GM19099 (cell line): ENCODE results near the gene HPCAL1.
A peak's percentile ranks its signal among the peaks of the same experiment; 100 is the strongest.

ENCODE experiments used
- POLR2A ChIP-seq: IDR thresholded peaks from 3 replicates; pipeline ENCODE4 v1.6.1; 2011; ENCODE audit warnings: low read depth; ENCODE audit not compliant: insufficient read length; ENCODE audit errors: extremely low read depth

The HPCAL1 gene

GRCh38 chr2:10302479-10303180 lies at the start of gene HPCAL1:
Gene HPCAL1 (plus strand): TSS chr2:10302904. CDS start chr2:10419758, 116,854 bp downstream.
- peak; percentile 40 for TF ChIP-seq POLR2A

GRCh38 chr2:10253596-10254372 lies 48.9 kb upstream of the HPCAL1 start:
- TF ChIP-seq POLR2A, result no peak

GRCh38 chr2:10254373-10255188 lies 48.1 kb upstream of the HPCAL1 start:
- no peak for TF ChIP-seq POLR2A

GRCh38 chr2:10255189-10256030 lies 47.3 kb upstream of the HPCAL1 start:
- no peak for TF ChIP-seq POLR2A

DNA sequence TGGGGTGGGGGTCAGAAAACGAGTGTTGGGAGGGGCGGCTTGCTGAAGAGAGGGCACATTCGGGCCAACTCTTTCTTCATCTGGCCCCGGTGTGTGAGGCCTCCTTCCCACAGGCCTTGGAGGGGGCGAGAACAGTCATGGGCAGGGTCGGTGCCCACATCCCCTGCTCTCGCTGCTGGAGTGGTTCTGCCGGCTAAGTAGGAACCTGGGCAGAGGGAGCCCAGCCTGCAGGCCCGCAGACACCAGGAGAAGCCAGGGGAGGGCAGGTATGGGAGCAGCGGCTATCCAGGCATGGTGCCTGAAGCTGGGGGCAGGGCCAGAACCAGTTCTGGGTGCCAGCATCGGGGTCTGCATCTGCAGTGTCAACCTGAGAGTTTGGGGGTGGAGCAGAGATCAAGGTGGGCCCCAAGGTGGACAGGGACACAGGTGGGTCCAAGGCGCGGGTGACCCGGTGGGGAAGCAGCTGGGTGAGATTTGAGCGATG lies 46.6 kb upstream of the HPCAL1 start:
- no peak for TF ChIP-seq POLR2A

- TF ChIP-seq POLR2A, result no peak
These were observed 46.1 kb upstream of the HPCAL1 start for GRCh38 chr2:10256515-10257031.

DNA sequence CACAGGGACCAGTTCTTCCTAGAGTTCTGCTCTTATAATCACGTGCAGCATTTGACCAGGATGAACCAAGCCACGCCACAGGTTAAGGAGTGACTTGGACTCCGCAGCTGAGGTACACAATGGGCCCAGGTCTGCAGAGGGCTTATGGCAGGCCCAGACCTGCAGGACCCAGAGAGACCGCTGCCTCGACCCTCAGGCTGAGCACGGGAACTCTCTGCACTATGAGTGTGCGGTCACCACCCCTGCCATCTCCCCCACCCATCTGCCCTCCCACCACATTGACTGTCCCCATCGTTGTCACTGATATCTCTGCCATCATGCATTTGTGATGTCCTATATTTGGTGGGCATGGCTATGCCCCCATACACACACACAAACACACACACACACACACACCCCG lies 45.7 kb upstream of the HPCAL1 start:
- TF ChIP-seq POLR2A, result no peak

DNA sequence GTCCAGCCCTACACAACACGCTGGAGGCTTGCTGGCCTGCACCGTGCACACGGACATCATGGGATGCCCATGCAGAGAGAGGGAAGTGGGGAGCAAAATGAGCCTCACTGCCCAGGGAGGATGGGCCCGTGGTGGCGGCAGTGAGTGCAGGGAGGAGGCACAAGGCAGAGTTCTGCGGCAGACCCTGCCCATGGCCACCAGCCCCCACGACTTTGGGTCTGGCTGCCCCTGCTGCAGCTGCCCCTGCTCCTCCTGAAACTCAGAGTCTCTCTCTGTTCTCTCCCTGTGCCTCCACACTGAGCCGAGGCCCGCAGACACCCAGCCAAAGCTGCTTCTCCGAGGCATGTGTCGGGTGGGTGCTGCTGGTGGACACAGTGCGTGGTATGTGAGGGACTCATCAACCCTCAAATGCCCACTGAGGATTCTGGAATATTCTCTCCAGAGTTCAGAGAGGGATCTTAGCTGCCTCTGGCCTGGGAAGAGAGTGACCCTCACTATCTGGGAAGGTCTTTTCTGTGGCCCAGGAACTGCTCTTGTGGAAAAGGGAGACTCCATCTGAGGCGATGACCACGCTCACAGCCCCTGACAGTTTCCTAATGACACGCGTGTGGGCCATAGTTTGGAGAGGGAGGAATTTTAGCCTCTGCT lies 45.1 kb upstream of the HPCAL1 start:
- TF ChIP-seq POLR2A, result no peak

DNA sequence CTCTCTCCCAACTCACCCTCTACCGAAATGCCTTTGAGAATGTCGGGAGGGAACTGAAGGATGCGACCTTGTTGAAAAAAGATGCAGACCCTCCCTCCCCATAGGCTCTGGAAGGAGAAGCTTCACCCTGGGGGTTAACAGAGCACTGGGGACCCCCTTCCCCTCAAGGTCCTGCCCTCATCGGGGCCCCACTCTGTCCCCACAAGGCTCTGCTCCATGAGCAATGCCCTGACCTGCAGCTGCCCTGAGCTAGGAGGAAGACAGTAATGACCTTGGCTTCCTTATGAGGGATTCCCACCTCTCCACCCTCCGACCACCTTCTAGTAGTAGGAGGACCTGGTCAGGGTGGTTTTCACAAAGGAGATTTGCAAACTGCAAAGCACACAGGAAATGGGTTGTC lies 44.4 kb upstream of the HPCAL1 start:
- no peak for TF ChIP-seq POLR2A

GRCh38 chr2:10258726-10259125 lies 44.0 kb upstream of the HPCAL1 start:
- TF ChIP-seq POLR2A, result no peak

GRCh38 chr2:10260130-10260529 lies 42.6 kb upstream of the HPCAL1 start:
- no peak for TF ChIP-seq POLR2A

- no peak for TF ChIP-seq POLR2A
These were observed 38.0 kb upstream of the HPCAL1 start for GRCh38 chr2:10264506-10265328.
